NB4 (cell line): ENCODE results near the gene DST.

Experiments
- POLR2A ChIP-seq: IDR thresholded peaks from 2 replicates; pipeline ENCODE4 v1.6.1; 2011; ENCODE audit warnings: mild to moderate bottlenecking; ENCODE audit not compliant: insufficient read length; ENCODE audit errors: extremely low read depth
- TF ChIP-seq, protein P1 (sequence below): IDR thresholded peaks from one replicate; pipeline ENCODE4 v1.5.1; 2012; ENCODE audit warnings: low read depth, low read length

GRCh38 chr6:56593801-56594318 lies 48.8 kb downstream of the DST start:
- TF ChIP-seq, protein P1, sequence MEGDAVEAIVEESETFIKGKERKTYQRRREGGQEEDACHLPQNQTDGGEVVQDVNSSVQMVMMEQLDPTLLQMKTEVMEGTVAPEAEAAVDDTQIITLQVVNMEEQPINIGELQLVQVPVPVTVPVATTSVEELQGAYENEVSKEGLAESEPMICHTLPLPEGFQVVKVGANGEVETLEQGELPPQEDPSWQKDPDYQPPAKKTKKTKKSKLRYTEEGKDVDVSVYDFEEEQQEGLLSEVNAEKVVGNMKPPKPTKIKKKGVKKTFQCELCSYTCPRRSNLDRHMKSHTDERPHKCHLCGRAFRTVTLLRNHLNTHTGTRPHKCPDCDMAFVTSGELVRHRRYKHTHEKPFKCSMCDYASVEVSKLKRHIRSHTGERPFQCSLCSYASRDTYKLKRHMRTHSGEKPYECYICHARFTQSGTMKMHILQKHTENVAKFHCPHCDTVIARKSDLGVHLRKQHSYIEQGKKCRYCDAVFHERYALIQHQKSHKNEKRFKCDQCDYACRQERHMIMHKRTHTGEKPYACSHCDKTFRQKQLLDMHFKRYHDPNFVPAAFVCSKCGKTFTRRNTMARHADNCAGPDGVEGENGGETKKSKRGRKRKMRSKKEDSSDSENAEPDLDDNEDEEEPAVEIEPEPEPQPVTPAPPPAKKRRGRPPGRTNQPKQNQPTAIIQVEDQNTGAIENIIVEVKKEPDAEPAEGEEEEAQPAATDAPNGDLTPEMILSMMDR, result no peak
- TF ChIP-seq POLR2A, result no peak
